NCI-H82 (cell line): ENCODE measurements around the gene PDE4B.

ENCODE experiments used
- DNase-seq: peaks from one replicate; lab custom pipeline; 2025; lab: John Stamatoyannopoulos, UW

Gene PDE4B

DNA sequence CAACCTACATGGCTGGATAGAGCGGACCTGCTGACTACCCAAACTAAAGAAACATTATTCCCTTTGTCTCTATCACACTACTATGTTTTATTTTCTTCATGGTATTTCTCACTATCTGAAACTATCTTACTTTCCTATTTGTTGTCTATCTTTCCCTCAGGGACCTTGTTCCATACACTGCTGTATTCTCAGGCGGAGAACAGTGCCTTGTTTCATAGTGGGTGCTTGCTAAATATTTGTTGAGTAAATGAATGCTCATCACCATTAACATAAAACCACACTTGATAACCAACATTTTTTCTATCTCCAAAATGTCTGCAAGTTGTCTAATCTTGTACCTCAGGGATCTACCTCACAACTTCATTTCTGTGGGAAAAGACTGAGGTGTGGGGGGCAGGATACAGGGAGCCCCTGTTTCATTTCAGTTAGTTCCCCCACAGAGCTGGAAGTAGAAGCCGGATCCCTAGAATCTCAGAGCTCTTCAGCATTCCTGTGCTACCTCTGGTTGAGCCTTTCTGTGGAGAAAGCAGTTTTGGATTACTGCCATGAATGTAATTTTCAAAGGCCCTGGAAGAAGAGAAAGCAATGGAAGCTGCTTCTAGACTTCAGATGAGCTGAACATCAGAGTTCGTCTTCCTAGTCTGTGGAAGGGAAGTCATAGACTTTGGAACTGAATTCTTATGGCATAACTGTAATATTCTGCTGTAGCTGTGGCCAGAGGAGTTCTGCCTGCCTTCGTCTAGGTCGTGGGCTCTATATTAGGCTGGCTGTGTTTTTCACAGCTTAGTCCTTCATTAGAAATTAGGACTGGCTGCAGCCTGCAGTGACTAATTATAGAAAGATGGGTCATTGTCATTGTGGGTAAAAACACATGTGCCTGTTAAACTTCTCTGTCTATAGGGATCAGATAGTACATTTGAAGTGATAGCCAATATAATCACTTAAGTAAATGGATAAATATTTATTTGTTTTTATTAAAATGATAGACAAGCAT lies 448.1 kb downstream of the PDE4B start:
- DNase-seq = no peak

DNA sequence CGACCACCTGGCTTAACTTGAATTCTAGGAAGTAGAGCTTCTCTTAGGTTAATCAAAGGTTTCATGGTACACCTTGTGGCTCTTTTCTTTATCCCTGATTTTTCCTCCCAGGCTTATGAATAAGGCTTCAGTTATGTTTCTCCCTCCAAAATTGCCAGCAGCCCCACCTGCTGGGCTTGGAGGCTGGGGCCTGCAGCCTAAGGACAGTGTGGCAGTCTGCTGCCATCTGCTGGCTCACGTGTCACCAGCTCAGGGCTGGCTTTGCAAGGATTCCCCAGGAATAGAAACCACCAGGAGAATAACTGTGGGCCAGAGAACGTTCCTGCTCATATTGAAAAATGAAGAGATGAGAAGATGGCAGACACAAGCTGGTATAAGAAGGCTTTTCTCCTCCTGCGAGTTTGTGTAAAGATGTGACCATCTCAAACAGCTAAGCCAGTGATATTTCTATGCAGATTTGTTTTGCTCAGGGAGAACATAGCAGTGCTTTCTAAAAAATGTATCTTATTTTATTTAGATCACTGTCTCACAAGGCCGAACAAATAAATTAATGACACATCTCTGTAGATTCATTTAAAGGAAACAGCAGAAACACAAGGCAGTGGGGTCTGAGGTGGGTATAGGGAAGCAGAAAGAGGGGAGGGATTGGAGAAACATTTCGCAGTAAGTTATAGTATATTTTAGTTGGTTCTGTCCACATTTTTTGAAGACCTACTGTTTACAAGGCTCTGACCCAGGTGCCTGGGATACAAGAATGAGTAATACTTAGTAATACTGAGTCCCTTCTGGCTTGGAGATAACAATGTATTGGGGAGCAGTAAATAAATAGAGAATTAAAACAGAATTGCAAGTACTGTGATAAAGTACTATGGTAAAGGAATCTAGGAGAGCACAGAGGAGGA lies 450.2 kb downstream of the PDE4B start:
- DNase-seq = peak; percentile 91

DNA sequence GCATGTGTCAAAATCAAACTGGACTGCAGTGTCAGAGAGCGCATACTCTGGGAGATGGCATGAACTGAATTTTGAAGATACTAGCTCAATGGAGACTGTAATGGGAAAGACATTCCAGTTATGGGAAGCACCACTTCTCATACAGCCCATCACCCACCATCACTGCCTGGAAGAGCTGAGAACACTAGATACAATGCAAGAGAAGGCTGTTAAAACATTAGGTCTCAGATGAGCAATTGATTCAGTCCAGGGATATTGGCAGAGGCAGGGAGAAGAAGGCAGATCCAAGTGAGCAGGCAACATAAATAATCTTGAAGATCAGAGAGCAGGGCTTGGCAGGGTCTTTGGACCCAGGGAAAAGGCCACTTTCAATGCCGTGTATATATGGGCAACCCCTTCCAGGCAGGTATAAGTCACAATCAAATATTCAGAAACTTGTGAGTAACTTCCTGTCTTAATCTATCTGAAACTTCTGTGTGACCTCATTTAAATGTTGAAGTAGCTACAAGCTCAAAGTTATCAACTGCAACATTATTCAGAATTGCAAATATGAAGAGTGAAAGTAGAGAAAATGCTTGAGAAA lies 450.9 kb downstream of the PDE4B start:
- DNase-seq = no peak

DNA sequence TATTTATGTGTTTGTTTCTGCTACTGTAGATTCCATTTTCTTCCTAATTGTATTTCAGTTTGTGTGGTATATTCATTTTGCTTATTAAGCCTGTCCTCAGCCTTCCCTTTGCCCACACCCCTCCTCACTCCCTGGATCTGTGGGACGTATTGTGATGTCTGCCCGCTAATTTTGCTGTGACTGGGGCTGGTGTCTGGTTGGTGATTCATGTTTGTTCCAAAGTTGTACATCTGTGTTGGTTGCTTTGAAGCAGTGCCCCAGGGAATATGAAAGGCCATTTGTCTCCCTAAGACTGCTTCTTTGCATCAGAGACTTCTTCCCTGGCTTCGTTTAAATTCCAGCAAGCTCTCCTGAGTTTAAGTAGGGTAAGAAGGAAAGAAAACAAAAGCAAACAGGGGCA lies 451.7 kb downstream of the PDE4B start:
- peak; percentile 10 for DNase-seq

DNA sequence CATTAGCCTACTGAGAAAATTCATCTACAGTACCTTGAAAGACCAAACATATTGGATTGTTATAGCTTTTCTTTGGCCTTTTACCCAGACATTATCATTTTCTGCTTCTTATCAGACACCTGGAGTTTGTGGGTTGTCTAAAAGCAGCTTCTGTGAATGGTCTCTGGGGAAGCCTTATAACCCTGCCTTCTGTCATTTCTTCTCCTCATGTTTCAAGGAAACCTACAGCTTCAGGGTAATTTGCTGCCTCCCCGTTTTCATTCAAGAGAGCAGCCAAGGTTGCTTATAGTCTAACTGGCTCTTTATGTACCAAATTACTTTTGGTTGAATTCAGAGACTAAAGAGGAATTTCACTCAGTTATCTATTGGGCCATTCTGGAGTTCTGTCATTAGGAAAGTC lies 453.0 kb downstream of the PDE4B start:
- DNase-seq = peak; percentile 25

DNA sequence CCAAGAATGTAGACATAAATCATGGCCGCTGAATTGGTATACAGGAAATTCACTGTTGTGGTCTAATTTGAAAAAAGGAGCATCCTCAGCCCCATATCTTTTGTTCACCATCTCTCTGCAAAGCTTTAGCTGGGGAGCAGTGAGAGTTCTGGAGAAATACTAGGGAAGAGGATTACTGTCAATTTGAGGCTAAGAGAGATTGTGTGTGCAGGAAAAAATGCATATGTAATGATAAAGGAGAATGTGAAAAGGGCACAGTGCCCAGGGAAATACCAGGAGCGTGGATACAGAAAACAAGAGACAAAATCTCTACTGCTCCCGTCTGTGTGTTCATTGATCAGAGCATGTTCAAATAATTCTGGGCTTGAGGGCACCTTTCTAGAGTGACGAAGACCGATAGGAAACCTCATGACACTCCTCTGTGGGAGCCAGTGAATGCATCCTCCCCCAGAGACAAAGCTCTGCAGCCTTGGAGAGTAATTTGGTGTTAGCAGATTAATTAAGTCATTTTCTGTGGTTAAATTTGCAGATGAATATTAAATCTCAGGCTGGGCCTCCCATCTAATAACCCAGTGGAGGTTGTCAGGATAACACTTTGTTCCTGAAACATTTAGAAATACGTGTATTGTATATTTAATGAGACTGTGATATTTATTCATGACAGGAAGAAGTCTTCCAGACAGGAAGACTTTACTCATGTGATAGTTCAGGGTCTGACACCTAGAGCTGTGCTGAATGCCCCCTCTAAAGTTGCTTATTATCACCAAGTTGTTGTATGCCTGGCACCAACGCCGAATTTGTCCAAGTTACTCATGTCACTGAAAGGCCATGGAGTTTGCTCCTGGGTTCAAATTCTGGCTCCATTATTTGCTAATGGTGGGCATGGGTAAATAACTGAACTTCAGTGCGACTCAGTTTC lies 453.9 kb downstream of the PDE4B start:
- no peak for DNase-seq

DNA sequence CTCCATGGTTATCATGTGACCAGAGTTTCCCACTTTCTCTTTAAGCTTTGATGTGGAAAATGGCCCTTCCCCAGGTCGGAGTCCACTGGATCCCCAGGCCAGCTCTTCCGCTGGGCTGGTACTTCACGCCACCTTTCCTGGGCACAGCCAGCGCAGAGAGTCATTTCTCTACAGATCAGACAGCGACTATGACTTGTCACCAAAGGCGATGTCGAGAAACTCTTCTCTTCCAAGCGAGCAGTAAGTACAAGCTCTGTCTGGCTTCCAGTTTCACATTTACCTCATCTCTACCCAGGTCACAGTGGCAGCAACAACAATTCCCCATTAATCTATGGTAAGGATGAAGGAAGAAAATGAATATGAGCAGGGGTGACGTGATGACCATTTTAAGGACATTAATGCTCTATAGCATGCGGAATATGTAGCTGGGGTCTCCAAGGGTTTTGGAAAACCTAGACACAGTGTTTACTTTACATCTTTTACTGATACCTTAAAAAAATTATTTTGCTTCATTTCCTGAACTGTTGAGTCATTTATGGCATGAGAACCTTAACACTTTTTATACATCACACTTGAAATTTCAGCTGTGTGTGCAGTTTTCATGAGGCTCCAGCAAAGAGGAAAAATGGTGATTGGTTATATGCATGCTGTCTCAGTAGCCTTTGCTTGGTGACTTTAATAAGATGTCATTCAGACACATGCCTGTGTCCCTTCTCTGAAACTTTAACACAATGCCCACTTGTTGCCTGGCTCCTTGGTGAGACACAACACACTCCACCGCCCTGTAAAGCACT lies 454.9 kb downstream of the PDE4B start:
- no peak for DNase-seq

DNA sequence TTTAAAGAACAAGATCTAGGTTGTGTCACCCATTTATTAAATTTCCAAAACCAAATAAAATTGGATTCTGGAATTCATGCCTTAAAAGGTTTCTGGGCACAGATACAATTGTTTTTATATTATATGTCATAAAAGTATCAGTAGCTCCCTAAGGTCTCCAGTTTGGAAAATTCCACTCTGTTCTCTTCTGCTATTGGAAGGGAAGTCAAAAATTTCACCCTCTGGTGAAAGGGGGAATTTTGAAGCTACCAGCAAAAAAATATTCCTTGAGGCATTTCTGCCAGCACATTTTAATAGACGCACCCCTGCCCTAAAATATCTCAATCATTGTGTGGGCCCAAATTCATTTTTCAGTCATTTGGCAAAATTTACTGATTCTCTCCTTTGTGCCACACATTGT lies 455.6 kb downstream of the PDE4B start:
- DNase-seq = no peak

DNA sequence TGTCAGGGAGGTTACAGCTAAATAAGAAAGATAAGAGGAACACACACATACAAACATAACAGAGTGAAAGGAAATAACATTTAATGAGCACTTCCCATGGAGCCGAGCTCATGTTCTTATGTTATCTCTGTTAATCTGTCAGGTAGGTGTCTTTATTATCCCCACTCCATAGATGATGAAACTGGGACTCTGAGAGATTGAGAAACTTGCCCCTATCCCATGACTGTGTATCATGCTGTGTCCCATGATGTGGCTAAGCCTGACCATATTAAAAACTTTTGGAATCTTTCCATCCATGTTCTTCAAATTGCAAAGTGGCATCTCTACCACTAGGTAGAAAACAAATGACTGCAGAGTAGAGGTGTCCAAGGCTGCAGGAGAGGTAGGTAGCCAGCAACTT lies 456.1 kb downstream of the PDE4B start:
- DNase-seq = no peak

DNA sequence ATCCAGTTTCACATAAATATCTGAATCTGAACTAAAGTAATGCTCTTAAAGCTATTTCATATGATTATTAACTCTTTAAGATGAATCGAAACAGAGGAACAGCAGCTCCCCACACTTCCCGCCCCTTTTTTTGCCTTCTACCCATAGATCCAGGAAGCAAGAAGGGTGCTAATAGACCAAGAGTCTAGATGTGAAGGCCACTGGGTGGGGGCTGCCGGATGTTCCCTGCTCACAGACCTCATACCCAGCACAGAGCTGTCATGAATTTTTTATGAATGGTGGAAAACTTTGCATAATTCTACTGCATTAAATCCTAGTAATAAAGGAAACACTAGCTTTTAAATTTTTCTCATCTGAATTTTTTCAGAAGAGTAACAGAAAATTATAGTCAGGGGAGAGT lies 457.4 kb downstream of the PDE4B start:
- no peak for DNase-seq

DNA sequence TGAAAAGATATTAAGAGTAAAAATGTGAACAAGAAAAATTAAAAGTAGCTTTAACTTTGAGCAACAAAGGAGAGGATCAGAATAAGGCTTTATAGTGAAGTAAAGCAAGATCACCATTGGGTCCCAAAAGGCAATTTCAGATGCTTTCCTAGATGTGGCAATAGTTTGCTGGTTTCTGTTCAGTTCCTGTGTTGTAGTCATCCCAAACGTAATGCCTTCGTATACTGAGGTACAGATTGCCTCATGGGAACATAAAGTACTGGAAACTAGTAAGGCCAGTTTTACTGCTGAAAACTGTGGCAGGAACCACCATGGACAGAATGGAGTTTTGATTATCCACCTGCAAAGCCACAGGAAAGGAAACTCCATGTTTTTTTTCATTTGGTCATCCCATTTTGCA lies 457.8 kb downstream of the PDE4B start:
- no peak for DNase-seq

DNA sequence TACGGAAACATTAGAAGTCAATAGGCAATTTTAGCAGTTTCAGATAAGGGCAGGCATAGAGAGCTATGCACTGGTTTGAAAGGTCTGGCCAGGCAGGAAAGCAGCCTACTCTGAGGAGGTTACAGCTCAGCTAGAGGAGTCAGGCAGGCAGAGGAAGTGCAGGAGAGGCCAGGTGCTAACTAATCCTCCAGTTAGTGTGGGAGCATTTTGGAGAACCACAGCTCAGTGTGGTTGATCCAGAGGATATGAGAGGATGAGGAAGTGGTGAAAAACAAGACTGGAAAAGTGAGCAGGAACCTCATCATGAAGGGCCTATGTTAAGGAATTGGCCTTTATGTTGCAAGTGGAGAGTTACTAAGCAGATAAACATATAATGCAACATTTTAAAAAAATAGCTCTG lies 458.9 kb downstream of the PDE4B start:
- peak; percentile 79 for DNase-seq

DNA sequence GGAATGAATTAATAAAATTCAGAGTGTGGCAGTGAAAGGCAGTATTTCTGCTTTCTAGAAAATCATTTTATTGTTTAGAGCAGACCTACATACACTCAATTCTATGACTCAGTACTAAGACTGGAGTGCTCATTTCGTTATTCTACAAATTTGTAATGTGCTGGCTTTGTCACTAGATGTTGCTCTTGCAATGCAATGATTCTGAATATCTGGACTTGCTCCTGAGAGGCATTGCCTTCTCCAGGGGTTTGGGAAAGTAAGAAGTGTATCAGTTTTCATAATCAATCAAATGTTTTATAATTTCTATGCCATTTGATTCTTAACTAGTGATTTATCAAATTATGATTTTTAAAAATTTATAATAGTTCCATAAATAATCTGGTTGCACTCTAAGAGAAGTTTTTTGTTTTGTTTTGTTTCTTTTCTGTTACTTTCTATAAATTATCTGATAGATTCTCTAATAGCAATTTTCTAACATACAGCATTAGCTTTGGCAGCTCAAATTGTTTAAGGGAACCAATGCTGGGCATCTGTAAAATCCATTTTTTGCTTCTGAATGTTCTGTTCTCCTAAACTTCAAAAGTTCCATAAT lies 460.7 kb downstream of the PDE4B start:
- peak; percentile 81 for DNase-seq

DNA sequence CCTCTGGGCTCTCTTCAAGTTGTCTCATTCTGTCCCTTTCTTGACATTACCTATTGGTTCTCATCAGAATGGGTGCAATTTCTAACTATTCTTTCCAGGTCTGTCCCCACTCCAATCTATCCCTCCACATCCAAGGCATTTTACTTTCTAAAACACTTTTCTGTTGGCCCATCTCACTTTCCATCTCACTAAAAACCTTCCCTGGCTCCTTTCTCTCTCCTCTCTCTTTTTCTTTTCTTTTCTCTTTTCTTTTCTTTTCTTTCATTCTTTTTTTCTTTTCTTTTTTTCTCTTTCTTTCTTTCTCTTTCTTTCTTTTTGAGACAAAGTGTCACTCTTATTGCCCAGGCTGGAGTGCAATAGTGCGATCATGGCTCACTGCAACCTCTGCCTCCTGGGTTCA lies 462.1 kb downstream of the PDE4B start:
- no peak for DNase-seq

DNA sequence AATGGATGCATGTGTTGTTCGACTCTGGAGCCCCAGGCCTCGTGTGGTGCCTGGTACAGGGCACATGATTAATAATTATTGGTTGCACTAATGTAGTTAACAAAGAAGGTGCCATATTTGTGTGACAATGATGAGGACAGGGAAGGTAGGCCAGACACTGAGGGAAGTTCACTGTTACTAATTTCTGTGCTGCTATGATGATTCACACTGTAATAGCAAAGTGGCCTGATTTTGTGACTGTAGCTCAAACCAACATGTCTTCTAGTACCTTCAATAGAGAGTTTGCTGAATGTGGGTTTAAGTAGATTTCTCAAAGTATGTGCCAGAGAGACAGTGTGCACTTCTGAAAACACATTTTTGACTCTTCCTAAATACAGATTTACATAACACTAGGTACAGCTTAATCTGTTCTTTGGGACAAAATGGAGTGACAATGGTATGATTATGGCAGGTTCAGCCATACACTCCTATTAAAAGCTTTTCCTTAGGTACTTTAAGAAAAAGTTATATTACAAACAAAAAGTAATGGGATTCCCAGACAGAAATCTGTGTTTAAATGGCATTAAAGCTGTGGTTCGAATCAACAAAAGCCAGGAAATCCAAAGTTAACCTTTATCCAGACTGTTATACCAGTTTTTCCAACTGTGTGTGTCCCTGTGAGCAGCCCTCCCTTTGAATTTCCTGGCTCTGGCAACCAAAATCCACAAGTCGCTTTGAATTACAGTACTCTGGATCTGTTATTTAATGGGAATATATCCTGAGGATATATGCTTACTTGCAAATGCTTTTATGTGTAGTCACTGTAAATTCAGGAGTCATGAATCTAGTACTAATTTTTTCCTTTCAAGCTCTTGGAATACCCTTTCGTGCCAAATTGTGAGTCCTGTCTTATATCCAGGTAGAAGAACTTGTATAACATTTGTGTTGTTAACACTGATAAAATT lies 464.2 kb downstream of the PDE4B start:
- DNase-seq = no peak

DNA sequence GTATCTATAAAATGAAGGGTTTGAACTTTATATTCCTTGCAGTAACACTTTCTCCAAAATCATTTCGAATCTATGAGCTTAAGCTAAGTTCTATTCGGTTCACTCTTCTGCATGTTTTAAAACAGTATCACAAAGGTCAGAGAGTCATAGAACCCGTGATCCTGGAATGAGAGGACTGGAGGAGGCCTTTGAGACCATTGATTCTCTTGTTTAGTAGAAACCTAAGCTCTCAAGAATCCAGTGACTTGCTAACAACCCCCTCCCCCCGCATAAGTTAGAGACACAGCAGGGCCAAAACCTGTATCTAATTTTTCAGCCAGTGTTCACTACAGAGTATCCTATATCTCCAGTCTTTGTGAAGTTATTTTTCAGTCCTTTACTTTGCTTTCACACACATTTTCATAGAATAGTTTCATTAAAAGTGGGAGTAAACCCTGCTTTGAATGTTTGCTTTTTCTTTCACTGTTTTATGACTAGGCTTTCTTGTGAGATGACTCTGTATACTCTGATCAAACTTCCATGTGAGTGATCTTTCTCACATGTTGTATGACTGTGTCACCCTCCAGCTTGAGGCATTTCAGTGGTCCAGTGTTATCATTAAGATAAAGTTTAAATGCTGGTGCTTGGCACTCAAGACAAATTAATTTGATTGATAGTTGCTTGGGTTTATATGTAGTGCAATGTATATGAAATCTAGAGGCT lies 465.9 kb downstream of the PDE4B start:
- no peak for DNase-seq

DNA sequence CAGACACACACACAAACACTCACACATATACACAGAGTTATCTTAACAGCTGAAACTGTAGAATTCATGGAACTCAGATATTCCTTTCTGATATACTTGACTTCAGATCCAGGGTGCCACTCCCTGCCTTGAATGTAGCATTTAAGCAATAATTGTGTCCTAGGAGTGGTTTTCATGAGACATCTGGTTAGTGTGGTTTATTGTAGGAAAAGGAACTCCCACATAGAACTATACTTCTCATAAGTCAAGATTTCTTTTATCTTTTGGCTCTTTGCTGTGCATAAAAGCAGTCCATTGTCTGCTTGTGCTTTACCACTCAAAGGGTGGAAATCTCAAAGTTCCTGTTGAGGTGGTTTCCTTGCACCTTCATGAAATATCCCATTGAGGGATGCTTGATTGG lies 468.7 kb downstream of the PDE4B start:
- no peak for DNase-seq

DNA sequence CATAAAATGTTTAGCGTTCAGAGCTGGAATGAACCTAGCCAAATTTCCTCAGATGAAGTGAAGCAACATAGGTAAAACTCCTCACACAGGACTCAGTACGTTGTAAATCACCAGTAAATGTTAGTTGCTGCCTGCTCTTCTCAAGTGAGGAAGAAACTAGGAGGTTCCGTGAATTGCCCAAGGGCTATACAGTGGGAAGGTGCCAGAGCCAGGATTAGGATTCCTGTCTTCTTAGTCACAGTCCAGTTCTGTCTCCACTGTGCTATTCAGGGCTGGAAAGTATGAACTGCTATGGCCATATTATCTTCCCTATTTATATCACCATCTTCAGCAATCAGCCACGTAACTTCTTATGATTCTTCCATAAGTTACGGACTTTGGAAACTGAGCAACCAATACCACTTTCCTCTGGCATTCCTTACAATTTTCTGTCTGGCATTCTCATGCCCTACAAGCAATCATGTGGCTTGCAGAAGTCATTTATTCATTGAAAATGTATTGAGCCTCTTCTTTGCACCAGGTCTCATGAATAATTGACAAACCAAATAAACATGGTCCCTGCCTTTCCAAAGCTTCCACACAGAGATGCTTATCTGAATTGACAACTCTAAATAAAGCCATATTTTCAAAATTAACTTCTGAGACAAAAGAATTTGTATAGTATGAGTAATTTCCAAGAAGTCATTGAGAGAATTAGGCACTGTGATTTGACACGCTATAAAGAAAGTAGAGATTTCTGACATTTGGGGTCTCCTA lies 469.7 kb downstream of the PDE4B start:
- no peak for DNase-seq
